ENCODE results near the gene SAMD5.
A peak's percentile ranks its signal among the peaks of the same experiment; 100 is the strongest.
"Not testable (repeated sequence)": the region's sequence is repeated elsewhere in the genome, so short reads cannot be mapped to it uniquely, and the experiment has no call there.

SAMD5 gene

GRCh38 chr6:147528511-147529145, 20.1 kb downstream of the SAMD5 start:
- DNase-seq (ENCODE audit: low read depth) = peak; percentile 45

GRCh38 chr6:147530132-147531060, 21.9 kb downstream of the SAMD5 start:
- no peak for DNase-seq (ENCODE audit: low read depth)

GRCh38 chr6:147531321-147531720, 22.8 kb downstream of the SAMD5 start:
- no peak for DNase-seq (ENCODE audit: low read depth)

GRCh38 chr6:147534116-147534860, 25.8 kb downstream of the SAMD5 start:
- no peak for DNase-seq (ENCODE audit: low read depth)

GRCh38 chr6:147538821-147539220, 30.3 kb downstream of the SAMD5 start:
- no peak for DNase-seq (ENCODE audit: low read depth)

GRCh38 chr6:147540075-147540474, 31.6 kb downstream of the SAMD5 start:
- DNase-seq (ENCODE audit: low read depth) = no peak

GRCh38 chr6:147542436-147542835, 33.9 kb downstream of the SAMD5 start:
- DNase-seq (ENCODE audit: low read depth) = not testable (repeated sequence)

GRCh38 chr6:147544420-147544819, 35.9 kb downstream of the SAMD5 start:
- DNase-seq (ENCODE audit: low read depth) = no peak

- DNase-seq (ENCODE audit: low read depth) = no peak
Measured at GRCh38 chr6:147546501-147547368, 38.2 kb downstream of the SAMD5 start.

GRCh38 chr6:147547369-147547902, 38.9 kb downstream of the SAMD5 start:
- DNase-seq (ENCODE audit: low read depth) = no peak

GRCh38 chr6:147548921-147549475, 40.5 kb downstream of the SAMD5 start:
- no peak for DNase-seq (ENCODE audit: low read depth)

GRCh38 chr6:147549531-147549930, 41.0 kb downstream of the SAMD5 start:
- no peak for DNase-seq (ENCODE audit: low read depth)

GRCh38 chr6:147551976-147552375, 43.5 kb downstream of the SAMD5 start:
- DNase-seq (ENCODE audit: low read depth) = no peak

- no peak for DNase-seq (ENCODE audit: low read depth)
Measured at GRCh38 chr6:147553099-147553498, 44.6 kb downstream of the SAMD5 start.

- no peak for DNase-seq (ENCODE audit: low read depth)
Measured at GRCh38 chr6:147554281-147554680, 45.8 kb downstream of the SAMD5 start.

GRCh38 chr6:147559006-147559405, 50.5 kb downstream of the SAMD5 start:
- no peak for DNase-seq (ENCODE audit: low read depth)

GRCh38 chr6:147560670-147561069, 52.2 kb downstream of the SAMD5 start:
- no peak for DNase-seq (ENCODE audit: low read depth)

GRCh38 chr6:147561726-147562125, 53.2 kb downstream of the SAMD5 start:
- DNase-seq (ENCODE audit: low read depth) = no peak

- DNase-seq (ENCODE audit: low read depth) = no peak
Measured at GRCh38 chr6:147563472-147563871, 55.0 kb downstream of the SAMD5 start.

- peak; percentile 47 for DNase-seq (ENCODE audit: low read depth)
Measured at GRCh38 chr6:147564556-147564955, 56.1 kb downstream of the SAMD5 start.
